ENCODE results near the gene IL1RN. TPM values are rescaled to one million over a fixed set of nuclear protein-coding genes. Genes with fewer than 3 reads are reported as not detected.

The IL1RN gene
- polyA plus RNA-seq, 1 donor from 2014 or later: not detected

- H3K36me3 ChIP-seq (ENCODE audit: insufficient read depth, low read length): no peaks in the 10 kb centered on the region
- H2AFZ ChIP-seq (ENCODE audit: low read depth, low read length): no peak overlapping the region
- no peaks in the 10 kb centered on the region for H3K79me2 ChIP-seq (replicated peaks; ENCODE audit: insufficient read depth, low read length)
- H3K9me3 ChIP-seq (ENCODE audit: low read length): no peaks in the 10 kb centered on the region
- no peak overlapping the region for H3K4me3 ChIP-seq (ENCODE audit: low read length)
- H3K9ac ChIP-seq (ENCODE audit: low read length): no peak overlapping the region
- no peak overlapping the region for H3K4me2 ChIP-seq (ENCODE audit: low read length)
- TF ChIP-seq EP300 (conservative IDR thresholded peaks at IDR 0.05; ENCODE audit: poor library complexity, severe bottlenecking) (no peak), CTCF (IDR thresholded peaks at IDR 0.05; ENCODE audit: poor library complexity, severe bottlenecking) (no peak), SMC3 (conservative IDR thresholded peaks at IDR 0.05; ENCODE audit: poor library complexity) (no peak), EZH2 (IDR thresholded peaks at IDR 0.05; ENCODE audit: borderline replicate concordance, insufficient read depth, low read length, poor library complexity, severe bottlenecking) (no peak), RAD21 (conservative IDR thresholded peaks at IDR 0.05) (no peak), POLR2AphosphoS5 (IDR thresholded peaks at IDR 0.05) (no peak), TAF1 (IDR thresholded peaks at IDR 0.05; ENCODE audit: low read depth) (no peak), REST (IDR thresholded peaks at IDR 0.05; ENCODE audit: borderline replicate concordance) (no peak)
- no peaks in the 10 kb centered on the region for H3K27me3 ChIP-seq (ENCODE audit: insufficient read depth, low read depth, low read length)
- H4K20me1 ChIP-seq (ENCODE audit: insufficient read depth): no peaks in the 10 kb centered on the region
- H3K9me2 ChIP-seq (ENCODE audit: insufficient read depth, low read length): no peaks in the 10 kb centered on the region
- H3K27ac ChIP-seq (ENCODE audit: low read length): no peak overlapping the region
- H3F3A ChIP-seq (ENCODE audit: insufficient read depth, low read length, poor library complexity, severe bottlenecking): no peaks in the 10 kb centered on the region
These were observed 15.5 kb upstream of the IL1RN start for GRCh38 chr2:113111823-113112287.

- no peak overlapping the region for H3K4me2 ChIP-seq (ENCODE audit: low read length)
- H3K9ac ChIP-seq (ENCODE audit: low read length): no peak overlapping the region
- H3K79me2 ChIP-seq (replicated peaks; ENCODE audit: insufficient read depth, low read length): no peaks in the 10 kb centered on the region
- H3K27ac ChIP-seq (ENCODE audit: low read length): no peak overlapping the region
- no peak overlapping the region for H2AFZ ChIP-seq (ENCODE audit: low read depth, low read length)
- no peaks in the 10 kb centered on the region for H3K9me2 ChIP-seq (ENCODE audit: insufficient read depth, low read length)
- no peaks in the 10 kb centered on the region for H3K9me3 ChIP-seq (ENCODE audit: low read length)
- H4K20me1 ChIP-seq (ENCODE audit: insufficient read depth): no peaks in the 10 kb centered on the region
- no peaks in the 10 kb centered on the region for H3K36me3 ChIP-seq (ENCODE audit: insufficient read depth, low read length)
- H3K27me3 ChIP-seq (ENCODE audit: insufficient read depth, low read depth, low read length): no peaks in the 10 kb centered on the region
- H3F3A ChIP-seq (ENCODE audit: insufficient read depth, low read length, poor library complexity, severe bottlenecking): no peaks in the 10 kb centered on the region
- no peak for TF ChIP-seq SMC3 (conservative IDR thresholded peaks at IDR 0.05; ENCODE audit: poor library complexity)
- no peak for TF ChIP-seq EP300 (conservative IDR thresholded peaks at IDR 0.05; ENCODE audit: poor library complexity, severe bottlenecking)
- no peak for TF ChIP-seq MXI1 (conservative IDR thresholded peaks at IDR 0.05; ENCODE audit: poor library complexity, severe bottlenecking)
- TF ChIP-seq RAD21 (conservative IDR thresholded peaks at IDR 0.05): no peak
- no peak for TF ChIP-seq TAF1 (IDR thresholded peaks at IDR 0.05; ENCODE audit: low read depth)
- TF ChIP-seq POLR2AphosphoS5 (IDR thresholded peaks at IDR 0.05): no peak
- no peak for TF ChIP-seq REST (IDR thresholded peaks at IDR 0.05; ENCODE audit: borderline replicate concordance)
- no peak for TF ChIP-seq EZH2 (IDR thresholded peaks at IDR 0.05; ENCODE audit: borderline replicate concordance, insufficient read depth, low read length, poor library complexity, severe bottlenecking)
- TF ChIP-seq CTCF (IDR thresholded peaks at IDR 0.05; ENCODE audit: poor library complexity, severe bottlenecking): no peak
- no peak overlapping the region for H3K4me3 ChIP-seq (ENCODE audit: low read length)
These were observed 15.0 kb upstream of the IL1RN start for GRCh38 chr2:113112441-113112840.

All from neural cell (in vitro differentiated cells).